GM19328 (cell line): ENCODE measurements around the gene TRDMT1.

Experiments
- ATAC-seq: cut with Tn5 transposase; IDR thresholded peaks from one replicate; pipeline ENCODE4 v1.9.1; 2021; ENCODE audit warnings: mild to moderate bottlenecking, moderate library complexity; ENCODE audit not compliant: unreplicated experiment

TRDMT1 gene

DNA sequence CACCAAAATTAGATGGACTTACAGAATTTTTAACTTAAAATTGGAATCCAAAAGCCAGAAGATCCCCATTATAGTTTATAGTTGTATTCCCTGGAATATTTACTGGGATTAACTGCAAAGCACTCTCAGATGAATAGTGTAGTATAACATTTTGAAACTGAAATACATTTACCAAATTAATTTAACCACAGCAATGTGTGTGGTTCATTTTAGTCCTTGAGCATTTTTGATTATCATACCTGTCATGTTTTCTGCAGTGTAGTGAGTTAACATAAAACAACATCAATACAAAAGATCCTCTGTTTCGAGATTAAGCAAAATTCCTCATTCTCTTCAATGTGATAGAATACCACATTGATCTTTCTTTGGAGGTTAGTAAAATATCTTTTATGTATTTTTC lies 30.3 kb upstream of the TRDMT1 start:
- ATAC-seq = no peak

DNA sequence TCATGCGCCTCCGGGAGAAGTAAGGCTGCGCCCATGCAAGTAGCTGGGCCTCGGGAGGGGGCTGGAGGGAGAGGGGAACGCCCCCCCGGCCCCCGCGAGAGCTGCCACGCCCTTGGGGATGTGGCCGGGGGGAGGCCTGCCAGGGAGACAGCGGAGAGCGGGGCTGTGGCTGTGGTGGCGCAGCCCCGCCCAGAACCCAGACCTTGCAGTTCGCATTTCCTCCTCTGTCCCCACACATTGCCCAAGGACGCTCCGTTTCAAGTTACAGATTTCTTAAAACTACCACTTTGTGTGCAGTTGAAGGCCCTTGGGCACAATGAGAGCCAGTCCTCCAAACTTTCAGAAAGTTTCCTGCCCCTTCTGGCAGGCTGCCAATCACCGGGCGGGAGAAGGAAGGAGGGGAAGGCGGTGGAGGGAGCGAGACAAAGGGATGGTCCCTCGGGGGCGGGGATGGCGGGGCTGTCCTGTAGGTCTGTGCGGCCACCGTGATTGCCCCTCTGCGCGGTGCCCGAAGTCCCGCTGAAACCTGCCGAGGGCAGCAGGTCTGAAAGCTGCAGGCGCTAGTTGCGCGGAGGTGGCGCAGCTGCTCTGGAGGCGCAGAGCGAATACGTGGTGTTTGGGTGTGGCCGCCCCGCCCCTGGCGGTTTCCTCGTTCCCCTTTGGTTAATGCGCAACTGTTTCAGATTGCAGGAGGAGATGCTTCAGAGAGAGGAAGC lies 28.7 kb upstream of the TRDMT1 start:
- ATAC-seq = peak; percentile 58

DNA sequence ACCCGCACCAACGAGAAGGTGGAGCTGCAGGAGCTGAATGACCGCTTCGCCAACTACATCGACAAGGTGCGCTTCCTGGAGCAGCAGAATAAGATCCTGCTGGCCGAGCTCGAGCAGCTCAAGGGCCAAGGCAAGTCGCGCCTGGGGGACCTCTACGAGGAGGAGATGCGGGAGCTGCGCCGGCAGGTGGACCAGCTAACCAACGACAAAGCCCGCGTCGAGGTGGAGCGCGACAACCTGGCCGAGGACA lies 28.2 kb upstream of the TRDMT1 start:
- ATAC-seq = no peak

DNA sequence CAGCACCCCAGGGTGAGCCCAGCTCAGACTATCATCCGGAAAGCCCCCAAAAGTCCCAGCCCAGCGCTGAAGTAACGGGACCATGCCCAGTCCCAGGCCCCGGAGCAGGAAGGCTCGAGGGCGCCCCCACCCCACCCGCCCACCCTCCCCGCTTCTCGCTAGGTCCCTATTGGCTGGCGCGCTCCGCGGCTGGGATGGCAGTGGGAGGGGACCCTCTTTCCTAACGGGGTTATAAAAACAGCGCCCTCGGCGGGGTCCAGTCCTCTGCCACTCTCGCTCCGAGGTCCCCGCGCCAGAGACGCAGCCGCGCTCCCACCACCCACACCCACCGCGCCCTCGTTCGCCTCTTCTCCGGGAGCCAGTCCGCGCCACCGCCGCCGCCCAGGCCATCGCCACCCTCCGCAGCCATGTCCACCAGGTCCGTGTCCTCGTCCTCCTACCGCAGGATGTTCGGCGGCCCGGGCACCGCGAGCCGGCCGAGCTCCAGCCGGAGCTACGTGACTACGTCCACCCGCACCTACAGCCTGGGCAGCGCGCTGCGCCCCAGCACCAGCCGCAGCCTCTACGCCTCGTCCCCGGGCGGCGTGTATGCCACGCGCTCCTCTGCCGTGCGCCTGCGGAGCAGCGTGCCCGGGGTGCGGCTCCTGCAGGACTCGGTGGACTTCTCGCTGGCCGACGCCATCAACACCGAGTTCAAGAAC lies 27.7 kb upstream of the TRDMT1 start:
- ATAC-seq = no peak

DNA sequence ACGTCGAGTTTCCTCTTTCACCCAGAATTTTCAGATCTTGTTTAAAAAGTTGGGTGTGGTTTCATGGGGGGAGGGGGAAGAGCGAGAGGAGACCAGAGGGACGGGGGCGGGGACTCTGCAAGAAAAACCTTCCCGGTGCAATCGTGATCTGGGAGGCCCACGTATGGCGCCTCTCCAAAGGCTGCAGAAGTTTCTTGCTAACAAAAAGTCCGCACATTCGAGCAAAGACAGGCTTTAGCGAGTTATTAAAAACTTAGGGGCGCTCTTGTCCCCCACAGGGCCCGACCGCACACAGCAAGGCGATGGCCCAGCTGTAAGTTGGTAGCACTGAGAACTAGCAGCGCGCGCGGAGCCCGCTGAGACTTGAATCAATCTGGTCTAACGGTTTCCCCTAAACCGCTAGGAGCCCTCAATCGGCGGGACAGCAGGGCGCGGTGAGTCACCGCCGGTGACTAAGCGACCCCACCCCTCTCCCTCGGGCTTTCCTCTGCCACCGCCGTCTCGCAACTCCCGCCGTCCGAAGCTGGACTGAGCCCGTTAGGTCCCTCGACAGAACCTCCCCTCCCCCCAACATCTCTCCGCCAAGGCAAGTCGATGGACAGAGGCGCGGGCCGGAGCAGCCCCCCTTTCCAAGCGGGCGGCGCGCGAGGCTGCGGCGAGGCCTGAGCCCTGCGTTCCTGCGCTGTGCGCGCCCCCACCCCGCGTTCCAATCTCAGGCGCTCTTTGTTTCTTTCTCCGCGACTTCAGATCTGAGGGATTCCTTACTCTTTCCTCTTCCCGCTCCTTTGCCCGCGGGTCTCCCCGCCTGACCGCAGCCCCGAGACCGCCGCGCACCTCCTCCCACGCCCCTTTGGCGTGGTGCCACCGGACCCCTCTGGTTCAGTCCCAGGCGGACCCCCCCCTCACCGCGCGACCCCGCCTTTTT lies 26.9 kb upstream of the TRDMT1 start, which contains the start of gene VIM:
VIM (plus strand) TSS at position 151 of the 925 bp plus-strand sequence. CDS start 1,182 bp downstream, outside the sequence.
- peak; percentile 28 for ATAC-seq

DNA sequence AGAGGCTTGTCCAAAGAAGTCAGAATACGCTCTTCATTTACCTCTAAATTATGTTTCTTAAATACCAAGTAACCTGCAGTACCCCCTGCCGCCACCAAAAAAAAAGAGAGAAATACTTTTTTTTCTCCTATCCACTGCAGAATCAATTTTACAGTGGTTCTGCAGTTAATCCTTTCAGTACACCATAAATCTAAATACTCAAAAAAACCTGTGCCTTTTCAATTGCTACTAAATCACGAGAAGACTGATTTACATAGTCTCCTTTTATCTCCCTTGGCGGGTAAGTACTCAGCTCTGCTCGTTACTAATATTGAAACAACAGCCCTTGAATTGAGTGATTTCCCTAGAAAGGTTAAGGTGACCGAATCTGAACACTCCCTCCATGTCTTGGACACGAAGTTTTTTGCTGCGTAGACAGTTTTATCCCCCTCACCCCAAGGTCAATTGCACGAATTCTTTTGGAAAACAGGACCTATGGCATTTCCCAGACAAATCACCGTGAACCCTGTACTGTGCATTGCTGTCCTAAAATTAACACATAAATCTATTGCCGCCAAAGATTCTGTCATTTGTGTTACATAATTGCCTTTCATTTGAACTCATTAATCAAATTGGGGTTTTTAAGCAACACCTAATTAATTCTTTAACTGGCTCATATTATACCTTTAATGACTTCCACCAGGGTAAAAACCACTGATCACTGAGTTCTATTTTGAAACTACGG lies 26.1 kb upstream of the TRDMT1 start:
- no peak for ATAC-seq

DNA sequence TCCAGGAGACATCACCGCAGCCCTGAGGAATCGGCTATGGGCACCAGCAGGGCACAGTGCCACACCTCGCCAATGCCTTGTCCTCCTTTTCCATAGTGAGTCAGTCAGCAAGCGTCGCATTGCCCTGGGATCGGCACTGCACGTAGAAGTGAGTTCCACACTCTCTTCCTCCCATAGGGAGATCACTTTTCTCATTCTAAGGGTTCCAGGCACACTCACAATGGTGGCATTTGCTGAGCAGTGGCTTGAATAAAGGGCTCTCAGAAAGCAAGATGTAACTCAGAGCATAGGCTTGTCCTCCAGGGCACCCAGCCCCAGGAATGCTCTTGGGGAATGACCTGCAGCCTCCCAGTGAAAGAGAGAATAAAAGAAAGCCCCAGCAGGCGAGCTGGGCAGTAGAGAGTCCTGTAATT lies 25.4 kb upstream of the TRDMT1 start:
- no peak for ATAC-seq

DNA sequence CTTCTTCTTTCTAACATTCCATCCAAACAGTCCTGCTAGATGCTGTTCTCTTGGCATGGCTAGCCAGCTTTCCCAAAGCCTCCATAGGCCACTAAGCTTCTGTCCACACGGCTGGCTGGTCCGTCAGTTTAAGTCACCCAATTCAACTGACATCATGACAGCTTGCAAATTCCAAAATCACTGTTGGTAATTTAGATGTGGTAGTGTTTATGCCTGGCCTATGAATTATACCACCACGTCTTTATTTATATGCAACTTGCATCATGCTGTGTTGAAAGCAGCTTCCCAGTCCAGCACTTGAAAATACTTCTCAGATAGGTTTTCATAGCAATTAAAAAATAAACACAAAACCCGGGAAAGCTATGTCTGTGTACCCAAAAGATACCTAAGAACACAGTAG lies 24.3 kb upstream of the TRDMT1 start:
- no peak for ATAC-seq

DNA sequence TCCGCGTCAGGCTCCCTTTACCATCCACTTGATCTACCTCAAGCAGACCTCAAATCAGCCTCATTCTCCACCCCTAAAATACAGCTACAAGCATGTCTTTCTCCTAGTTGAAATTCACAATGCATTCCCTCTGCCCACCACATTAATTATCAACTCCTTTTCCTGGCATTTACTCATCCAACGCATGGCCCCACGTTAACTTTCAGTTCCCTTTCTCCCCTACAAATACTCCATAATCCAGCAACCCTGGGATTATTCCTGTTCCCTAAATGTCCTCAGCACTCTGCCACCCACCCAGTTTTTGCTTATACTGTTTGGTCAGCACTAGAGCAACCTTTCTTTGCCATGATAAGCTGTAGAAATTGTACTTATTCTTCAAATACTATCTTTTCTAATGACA lies 20.9 kb upstream of the TRDMT1 start:
- no peak for ATAC-seq

DNA sequence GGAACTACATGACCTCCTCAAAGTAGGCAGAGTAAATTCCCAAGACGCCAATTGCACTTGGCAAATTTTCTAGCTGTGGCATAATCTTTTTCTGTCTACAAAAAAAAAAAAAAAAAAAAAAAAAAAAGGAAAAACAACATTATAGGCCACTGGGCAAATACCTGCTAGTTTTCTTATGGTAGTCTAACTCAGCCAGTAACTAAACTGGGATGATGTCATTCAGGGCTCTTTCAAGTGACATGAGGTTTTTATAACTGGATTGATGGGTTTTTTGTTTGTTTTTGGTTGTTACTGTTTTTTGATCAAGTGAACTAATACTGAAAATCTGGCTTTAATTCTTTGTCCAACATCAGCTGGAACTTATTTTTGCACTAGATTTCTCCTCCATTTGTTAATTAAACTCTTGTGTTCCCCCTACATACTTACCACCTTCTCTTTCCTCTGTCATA lies 19.2 kb upstream of the TRDMT1 start:
- ATAC-seq = no peak

DNA sequence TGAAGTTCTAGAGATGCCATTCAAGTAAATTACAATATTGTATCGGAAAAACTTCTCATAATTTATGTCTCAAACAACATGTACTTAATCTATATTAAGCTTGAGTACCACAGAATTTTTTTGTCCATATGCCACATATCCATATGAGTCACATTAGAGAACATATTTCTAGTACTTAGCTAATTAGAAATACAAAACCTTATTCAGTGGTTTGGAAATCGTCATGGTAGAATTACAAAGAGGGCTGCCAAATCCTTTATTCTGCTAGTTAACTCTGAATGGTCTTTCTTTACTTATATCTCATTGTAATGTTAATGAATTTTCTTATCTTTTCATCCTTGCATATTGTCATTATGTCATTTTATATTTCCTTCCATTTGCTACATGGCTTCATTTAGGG lies 17.6 kb upstream of the TRDMT1 start:
- no peak for ATAC-seq

DNA sequence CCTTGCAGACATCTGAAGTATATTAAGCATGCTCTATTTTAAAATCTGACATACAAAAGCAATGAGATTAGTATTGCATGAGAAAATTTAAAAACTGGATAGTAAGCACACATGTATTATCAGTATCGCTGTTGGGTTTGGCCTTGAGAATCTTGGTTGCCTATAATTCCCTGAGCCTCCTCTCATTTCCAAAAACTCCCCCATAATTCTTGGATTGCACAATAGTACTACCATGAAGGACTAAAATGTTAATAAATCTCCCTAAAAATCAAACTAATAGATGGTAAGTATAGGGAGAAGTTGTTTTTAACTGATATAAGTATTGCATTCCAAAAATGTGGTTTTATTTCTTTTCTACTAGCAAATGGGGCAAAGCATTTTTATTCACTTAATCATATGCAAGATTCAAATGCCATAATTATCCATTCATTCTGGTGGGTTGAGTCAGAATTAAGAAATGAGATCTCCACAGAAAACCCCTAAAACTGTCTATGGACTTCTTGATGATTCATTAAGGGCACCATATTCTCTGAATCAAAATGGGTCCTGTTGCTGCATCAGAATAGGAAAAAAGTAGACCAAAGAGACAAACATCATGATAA lies 16.3 kb upstream of the TRDMT1 start:
- no peak for ATAC-seq

DNA sequence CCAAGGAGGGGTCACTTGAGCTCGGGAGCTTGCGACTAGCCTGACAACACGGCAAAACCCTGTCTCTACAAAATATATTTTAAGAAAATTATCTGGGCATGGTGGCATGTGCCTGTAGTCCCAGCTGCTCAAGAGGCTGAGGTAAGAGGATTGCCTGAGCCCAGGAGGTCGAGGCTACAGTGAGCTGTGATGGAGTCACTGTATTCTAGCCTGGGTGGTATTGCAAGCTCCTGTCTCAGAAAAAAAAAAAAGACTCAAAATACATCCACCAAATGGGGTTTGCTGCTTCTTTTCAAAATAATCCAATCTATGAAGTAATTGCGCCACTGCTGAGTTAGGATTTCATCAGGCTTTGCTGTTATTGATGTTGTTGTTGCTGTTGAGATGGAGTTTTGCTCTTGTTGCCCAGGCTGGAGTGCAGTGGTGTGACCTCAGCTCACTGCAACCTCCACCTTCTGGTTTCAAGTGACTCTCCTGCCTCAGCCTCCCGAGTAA lies 15.5 kb upstream of the TRDMT1 start:
- no peak for ATAC-seq

DNA sequence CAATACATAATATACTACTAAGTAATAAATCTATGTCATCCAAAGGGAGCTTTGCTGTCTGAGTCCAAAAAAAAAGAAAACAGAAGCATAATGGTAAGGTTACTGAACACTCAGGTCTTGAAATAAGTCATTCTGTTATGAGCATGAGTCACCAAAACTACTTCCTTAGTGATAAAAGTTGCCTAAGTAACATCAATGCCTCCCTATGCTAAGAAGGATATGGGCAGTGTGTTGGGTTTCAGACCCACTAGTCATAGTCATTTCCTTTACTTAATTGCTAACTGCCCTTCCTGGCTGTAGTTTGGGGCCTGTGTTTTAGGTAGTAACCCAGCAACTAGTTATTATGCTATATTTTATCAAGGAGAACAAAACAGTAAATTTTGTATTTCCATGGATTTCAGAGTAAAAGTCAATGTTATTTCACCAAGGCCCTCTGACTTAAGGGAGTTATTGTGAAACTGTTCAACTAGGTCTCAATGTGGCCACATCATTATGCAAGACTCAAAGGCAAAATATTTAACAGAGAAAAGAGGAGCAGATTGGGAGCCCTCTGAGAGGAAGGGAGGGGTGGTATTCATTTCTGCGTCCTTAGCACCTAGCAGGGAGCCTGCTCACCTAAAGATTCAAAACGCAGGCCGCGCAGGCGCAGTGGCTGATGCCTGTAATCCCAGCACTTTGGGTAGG lies 14.9 kb upstream of the TRDMT1 start:
- peak; percentile 96 for ATAC-seq

DNA sequence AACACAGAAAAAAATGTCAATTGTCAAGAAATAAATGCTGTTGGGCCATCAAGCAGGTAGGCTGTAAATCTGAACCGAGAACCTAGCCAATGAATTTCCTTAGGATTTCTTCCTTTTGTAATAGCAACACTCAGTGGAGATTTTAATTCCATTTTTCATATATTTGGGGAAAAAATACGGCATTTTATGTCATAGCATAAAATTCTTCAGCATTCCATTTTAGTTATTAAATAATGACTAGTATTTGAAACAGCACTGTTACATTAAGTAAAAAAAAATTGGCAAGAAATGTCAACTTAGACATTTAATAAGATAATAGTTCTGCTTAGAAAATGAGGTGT lies 14.3 kb upstream of the TRDMT1 start:
- ATAC-seq = no peak

DNA sequence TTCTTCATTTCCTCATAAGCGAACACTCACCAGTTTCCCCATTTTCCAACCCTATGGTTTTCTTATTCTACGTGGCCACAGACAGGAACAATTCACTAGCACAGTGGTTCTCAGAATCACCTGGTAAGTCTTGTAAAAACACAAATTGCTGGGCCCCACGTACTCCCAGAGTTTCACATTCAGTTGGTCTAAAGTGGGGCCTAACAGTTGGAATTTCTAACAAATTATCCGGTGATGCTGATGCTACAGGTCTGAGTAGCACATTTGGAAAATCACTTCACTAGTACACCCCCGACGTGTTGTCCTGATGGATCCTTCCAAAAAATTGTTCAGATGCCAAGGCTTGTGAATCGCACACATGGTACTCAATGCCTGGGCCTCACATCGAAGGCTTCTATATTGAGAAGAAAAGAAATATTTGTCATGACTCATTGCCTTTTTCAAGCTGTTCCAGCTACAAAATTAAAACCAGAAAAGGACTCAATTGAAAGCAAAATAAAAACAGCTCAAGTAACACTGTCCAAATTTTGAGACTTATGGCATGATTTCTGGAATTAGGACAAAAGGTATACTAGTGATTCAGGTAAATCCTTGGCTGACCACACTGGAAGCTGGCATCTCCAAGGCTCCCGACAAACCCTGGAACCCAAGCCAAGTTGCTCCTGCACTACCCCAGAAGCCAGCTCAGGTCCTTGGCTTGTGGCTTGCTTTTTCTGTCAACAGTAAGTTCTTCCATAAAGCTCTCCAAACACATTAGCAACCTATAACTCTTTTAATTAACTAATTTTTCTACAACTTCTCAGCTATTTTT lies 13.7 kb upstream of the TRDMT1 start:
- ATAC-seq = no peak

DNA sequence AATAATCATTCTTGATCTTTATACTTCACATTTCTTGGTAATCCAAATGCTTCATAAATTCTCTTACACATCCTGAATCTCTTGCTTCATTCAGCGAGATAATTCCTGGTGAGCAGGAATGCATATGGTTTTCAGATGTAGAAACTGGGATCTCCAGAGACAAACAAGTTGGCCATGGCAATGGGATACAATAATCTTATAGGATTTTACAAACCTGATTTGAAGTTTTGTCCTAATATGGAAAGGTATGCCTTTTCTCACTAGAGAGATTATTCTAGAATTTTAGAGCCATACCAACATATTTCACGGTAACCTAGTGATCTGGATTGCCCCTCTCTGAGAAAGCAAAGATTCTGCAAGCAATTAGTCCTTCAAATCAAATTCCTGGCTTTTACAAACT lies 13.1 kb upstream of the TRDMT1 start:
- ATAC-seq = no peak

DNA sequence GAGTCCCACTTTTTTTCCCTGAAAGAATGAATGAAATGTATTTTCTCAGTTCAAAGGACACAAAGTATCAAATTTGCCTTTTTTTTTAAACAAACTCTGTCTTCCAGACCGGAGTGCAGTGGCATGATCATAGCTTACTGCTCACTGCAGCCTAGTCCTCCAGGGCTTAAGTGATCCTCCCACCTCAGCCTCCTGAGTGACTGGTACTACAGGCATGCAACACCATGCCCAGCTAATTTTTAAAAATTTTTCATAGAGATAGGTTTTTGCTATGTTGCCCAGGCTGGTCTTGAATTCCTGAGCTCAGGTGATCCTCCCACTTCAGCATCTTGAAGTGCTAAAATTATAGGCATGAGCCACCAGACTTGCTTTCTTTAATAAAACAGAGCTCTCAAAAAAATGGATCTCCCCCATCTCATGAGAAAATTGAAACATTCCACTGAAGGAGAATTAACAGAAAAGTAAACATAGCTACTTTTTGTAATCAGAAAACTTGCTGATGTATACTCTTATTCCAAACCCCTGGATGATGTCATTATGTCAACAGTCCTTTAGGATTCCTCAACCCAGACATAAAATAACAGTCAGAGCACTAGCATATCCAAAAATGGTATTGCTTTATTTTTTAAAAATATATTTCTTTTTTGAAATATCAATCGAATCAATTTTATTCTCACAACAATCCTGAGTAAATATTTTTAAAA lies 12.3 kb upstream of the TRDMT1 start:
- ATAC-seq = no peak

DNA sequence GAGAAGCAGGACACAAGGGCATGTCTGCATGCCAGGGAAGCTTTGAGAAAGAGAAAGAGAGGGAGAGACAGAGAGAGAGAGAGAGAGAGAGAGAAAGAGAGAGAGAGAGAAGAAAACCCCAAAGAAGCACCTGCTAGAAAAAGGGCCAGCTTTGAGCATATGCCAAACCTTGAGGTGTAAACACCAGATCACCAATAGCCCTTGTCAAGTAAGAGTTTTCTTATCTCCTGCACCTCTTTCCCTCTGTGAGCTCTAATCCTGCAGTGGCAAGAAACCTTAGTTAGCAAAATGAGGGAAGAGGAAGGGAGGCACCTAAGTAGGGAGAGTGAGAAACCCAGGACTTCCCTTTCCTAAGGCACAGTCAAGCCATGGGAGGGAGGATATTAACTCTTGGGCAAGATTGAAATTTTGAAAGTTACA lies 11.3 kb upstream of the TRDMT1 start:
- no peak for ATAC-seq
